Endothelial cell of umbilical vein (primary cell): ENCODE results near the gene GID4. TPM values are rescaled to one million over a fixed set of nuclear protein-coding genes. Genes with fewer than 3 reads are reported as not detected.

Experiments used
- BruUV-seq: library from RNA; stranded (reverse); fragments of 400-500 nt; replicated peaks from 2 replicates; lab custom pipeline; 2021; lab: Mats Ljungman, UMichigan
- CTCF ChIA-PET: fragments of 300-600, 350-600 bp; sonication (Branson Sonifier 250); formaldehyde crosslinking; loops from one replicate; lab custom pipeline; 2021; ENCODE audit warnings: antibody characterized with exemption, inconsistent platforms; lab: Charles Lee
- POLR2A ChIA-PET: fragments of 300-600, 350-600 bp; sonication (Branson Sonifier 250); formaldehyde crosslinking; loops from one replicate; lab custom pipeline; 2021; ENCODE audit warnings: antibody characterized with exemption, inconsistent platforms; lab: Charles Lee
- DNase-seq: peaks from one replicate; pipeline ENCODE4 v3.0.0-alpha.2; 2011; ENCODE audit warnings: low read depth, low spot score
- FAIRE-seq: peaks from 2 replicates; lab custom pipeline; 2011; peaks lifted over from hg19 to GRCh38; lab: Jason Lieb, UNC
- H2AFZ ChIP-seq: 2 replicates; pipeline ENCODE4 v1.6.0; 2012; ENCODE audit warnings: low read depth, low read length, control low read depth, inconsistent platforms
- H3K27ac ChIP-seq: 2 replicates; pipeline ENCODE4 v1.5.1; 2011; ENCODE audit warnings: low read depth, mild to moderate bottlenecking, control low read depth, low read length, moderate library complexity; ENCODE audit not compliant: insufficient read depth
- H3K27me3 ChIP-seq, 2 experiments: 2 replicates each; pipeline versions ENCODE4 v1.6.0 to v1.6.1; 2011; ENCODE audit warnings: low read length in 2 of 2, mixed read lengths in 1 of 2; ENCODE audit not compliant: control insufficient read depth in 2 of 2, insufficient read depth in 2 of 2
- H3K36me3 ChIP-seq, 2 experiments: 2 replicates in 1 of 2; 3 replicates in 1 of 2; pipeline ENCODE4 v1.5.1; 2011; ENCODE audit warnings: low read length in 2 of 2, mild to moderate bottlenecking in 1 of 2, moderate library complexity in 1 of 2; ENCODE audit not compliant: control insufficient read depth in 2 of 2, insufficient read depth in 2 of 2; ENCODE audit errors: extremely low read depth in 1 of 2
- H3K4me1 ChIP-seq: 3 replicates; pipeline ENCODE4 v1.5.1; 2011; ENCODE audit warnings: mild to moderate bottlenecking, low read length; ENCODE audit not compliant: control insufficient read depth, insufficient read depth; ENCODE audit errors: extremely low read depth
- H3K4me2 ChIP-seq: 2 replicates; pipeline ENCODE4 v1.6.1; 2011; ENCODE audit warnings: low read length, control low read depth, mixed read lengths; ENCODE audit not compliant: insufficient read depth
- H3K4me3 ChIP-seq, 3 experiments: fragments of 200-600 bp in 1 of 3; sonication (generic), shearing (Covaris generic) in 1 of 3; replicated peaks in 1 of 3; 2 replicates each; pipeline ENCODE4 v1.5.1; 2011 to 2016; ENCODE audit warnings: control low read depth in 3 of 3, low read length in 3 of 3, mild to moderate bottlenecking in 2 of 3, inconsistent platforms in 1 of 3, low read depth in 1 of 3, moderate library complexity in 1 of 3; ENCODE audit not compliant: insufficient read depth in 1 of 3
- H3K79me2 ChIP-seq: 2 replicates; pipeline ENCODE4 v1.6.0; 2012; ENCODE audit warnings: low read length, inconsistent platforms; ENCODE audit not compliant: control insufficient read depth, insufficient read depth
- H3K9ac ChIP-seq: replicated peaks from 2 replicates; pipeline ENCODE3; 2011; ENCODE audit warnings: low read length, control low read depth; ENCODE audit not compliant: insufficient read depth; ENCODE audit errors: extremely low read depth
- H3K9me1 ChIP-seq: replicated peaks from 3 replicates; pipeline ENCODE4 v1.6.0; 2011; ENCODE audit warnings: mild to moderate bottlenecking, low read length; ENCODE audit not compliant: control insufficient read depth, insufficient read depth; ENCODE audit errors: extremely low read depth
- H3K9me3 ChIP-seq: replicated peaks from 2 replicates; pipeline ENCODE4 v1.5.1; 2012; ENCODE audit warnings: low read length, inconsistent platforms; ENCODE audit not compliant: control insufficient read depth, insufficient read depth
- H4K20me1 ChIP-seq: replicated peaks from 2 replicates; pipeline ENCODE3; 2011; ENCODE audit warnings: mild to moderate bottlenecking, low read length; ENCODE audit not compliant: control insufficient read depth, insufficient read depth; ENCODE audit errors: extremely low read depth
- FOS ChIP-seq: IDR thresholded peaks from 2 replicates; pipeline ENCODE4 v1.6.1; 2011; ENCODE audit warnings: mild to moderate bottlenecking, low read length, moderate library complexity, borderline replicate concordance; ENCODE audit not compliant: insufficient read depth
- JUN ChIP-seq: IDR thresholded peaks from 2 replicates; pipeline ENCODE4 v1.6.1; 2011; ENCODE audit warnings: borderline replicate concordance, low read depth; ENCODE audit not compliant: insufficient read length, insufficient read depth
- MAX ChIP-seq: IDR thresholded peaks from 2 replicates; pipeline ENCODE4 v1.6.1; 2011; ENCODE audit not compliant: insufficient read depth, insufficient read length
- MYC ChIP-seq: IDR thresholded peaks from one replicate; pipeline ENCODE4 v1.6.1; 2011; ENCODE audit warnings: mild to moderate bottlenecking, low read depth, low read length
- POLR2A ChIP-seq: IDR thresholded peaks from 2 replicates; pipeline ENCODE4 v1.6.1; 2012; ENCODE audit warnings: low read depth, mild to moderate bottlenecking, control low read depth, low read length
- POLR2AphosphoS5 ChIP-seq: IDR thresholded peaks from 2 replicates; pipeline ENCODE4 v1.6.1; 2012; ENCODE audit warnings: low read depth, mild to moderate bottlenecking, control low read depth, low read length, moderate library complexity; ENCODE audit not compliant: insufficient read depth
- dilution Hi-C: fragments of 300-500 bp; cut with MboI; formaldehyde crosslinking; loops from one replicate; pipeline ENCODE4 v1.15.0; 2019; ENCODE audit warnings: low sequenced_read_pairs; ENCODE audit not compliant: extremely low pct_ligation_motif_present
- intact Hi-C: fragments of 100-400 bp; cut with micrococcal nuclease; formaldehyde crosslinking; loops from one replicate; pipeline ENCODE4 v1.10.0; 2022
- polyA plus RNA-seq, 4 experiments: library from polyadenylated mRNA; depleted of rRNA in 3 of 4; stranded (reverse) in 3 of 4; unstranded in 1 of 4; fragments of >200 nt; gene quantifications; 2 replicates each; pipeline versions ENCODE4 v1.2.1 to v1.2.3, GENCODE V29; 2011 to 2012; ENCODE audit warnings: missing spikeins in 1 of 4
- total RNA-seq: library from RNA; stranded (reverse); gene quantifications from 2 replicates; pipeline ENCODE4 v1.2.3, GENCODE V29; 2021

The GID4 gene
- total and polyA plus RNA-seq, 2 donors (not counting 3 experiments of a cell fraction or from before 2014, with no cell fraction given) = 6.4 to 11.3 TPM

GRCh38 chr17:18076936-18077335 lies 37.7 kb downstream of the GID4 start:
- no peaks in the 10 kb centered on the region for H3K36me3 ChIP-seq
- H3K9me3 ChIP-seq = no peaks in the 10 kb centered on the region
- no peaks in the 10 kb centered on the region for H3K9me1 ChIP-seq
- H3K4me3 ChIP-seq = no peak overlapping the region
- no peaks in the 10 kb centered on the region for H4K20me1 ChIP-seq
- no peak overlapping the region for H3K27ac ChIP-seq
- no TSS peak for BruUV-seq
- H3K27me3 ChIP-seq = peaks cover 5 to 10% of the 10 kb centered on the region in 2 experiments
- CTCF ChIA-PET = no interaction called here
- H3K4me1 ChIP-seq = no peaks in the 10 kb centered on the region
- POLR2A ChIA-PET = no interaction called here
- no peaks in the 10 kb centered on the region for H3K79me2 ChIP-seq
- no peak overlapping the region for H2AFZ ChIP-seq
- intact Hi-C loops (no loop called here), dilution Hi-C loops (no loop called here)
- FAIRE-seq (no peak), DNase-seq (no peak)
- no peak overlapping the region for H3K4me2 ChIP-seq
- H3K9ac ChIP-seq = no peak overlapping the region
- TF ChIP-seq POLR2A = no peak
- TF ChIP-seq MYC = no peak
- TF ChIP-seq MAX = no peak
- TF ChIP-seq POLR2AphosphoS5 = no peak
- no peak for TF ChIP-seq JUN

GRCh38 chr17:18079543-18079942 lies 40.3 kb downstream of the GID4 start:
- H3K9ac ChIP-seq = no peak overlapping the region
- H3K79me2 ChIP-seq = no peaks in the 10 kb centered on the region
- no peaks in the 10 kb centered on the region for H3K4me1 ChIP-seq
- no peak overlapping the region for H3K27ac ChIP-seq
- peaks cover 5 to 9% of the 10 kb centered on the region in 2 experiments for H3K27me3 ChIP-seq
- H3K4me3 ChIP-seq = no peak overlapping the region
- TF ChIP-seq JUN (no peak), POLR2A (no peak), FOS (no peak), MAX (no peak)
- no peak overlapping the region for H3K4me2 ChIP-seq
- H3K36me3 ChIP-seq = no peaks in the 10 kb centered on the region
- ChIA-PET CTCF (no interaction called here), POLR2A (no interaction called here)
- H2AFZ ChIP-seq = no peak overlapping the region
- FAIRE-seq (no peak), DNase-seq (no peak)
- no peaks in the 10 kb centered on the region for H4K20me1 ChIP-seq
- dilution Hi-C loops (no loop called here), intact Hi-C loops (no loop called here)
- no peaks in the 10 kb centered on the region for H3K9me3 ChIP-seq
- no TSS peak for BruUV-seq
- no peaks in the 10 kb centered on the region for H3K9me1 ChIP-seq
